K562 (cell line): ENCODE results near the gene DENND2C. TPM values are rescaled to one million over a fixed set of nuclear protein-coding genes. Genes with fewer than 3 reads are reported as not detected.

Experiments used
- CCNT2 ChIP-seq: IDR thresholded peaks from 2 replicates; pipeline ENCODE4 v1.6.1; 2011; ENCODE audit warnings: borderline replicate concordance, low read depth, mild to moderate bottlenecking, moderate library complexity, mixed read lengths, low read length; ENCODE audit not compliant: insufficient read length; ENCODE audit errors: extremely low read depth
- EHMT2 ChIP-seq: fragments of 450-650 bp; IDR thresholded peaks from 2 replicates; pipeline ENCODE4 v1.6.1; 2018; ENCODE audit warnings: antibody characterized with exemption
- HCFC1 ChIP-seq: IDR thresholded peaks from 2 replicates; pipeline ENCODE4 v1.6.1; 2012; ENCODE audit warnings: low read depth, low read length, improper control_type of control experiment
- HDAC8 ChIP-seq: fragments of 450-650 bp; IDR thresholded peaks from 2 replicates; pipeline ENCODE4 v1.6.1; 2016; ENCODE audit warnings: mild to moderate bottlenecking, missing genetic modification characterization, moderate library complexity, missing compliant biosample characterization
- KDM1A ChIP-seq, 2 experiments: fragments of 450-650 bp; IDR thresholded peaks; 2 replicates each; pipeline ENCODE4 v1.6.1; 2016; ENCODE audit warnings: mild to moderate bottlenecking in 2 of 2
- MCM2 ChIP-seq: fragments of 450-650 bp; IDR thresholded peaks from 2 replicates; pipeline ENCODE4 v1.6.1; 2017; ENCODE audit warnings: low read depth, mild to moderate bottlenecking
- ZNF707 ChIP-seq: fragments of 250-450 bp; sonication (Bioruptor Pico); conservative IDR thresholded peaks from 2 replicates; pipeline ENCODE4 v1.8.0; 2022; ENCODE audit warnings: inconsistent platforms, mild to moderate bottlenecking, moderate library complexity
- polyA plus RNA-seq, 8 experiments: library from polyadenylated mRNA; depleted of rRNA in 4 of 8; stranded (reverse) in 5 of 8; unstranded in 3 of 8; fragments of >200 nt; fragmentation: Nextera tagmentation in 2 of 8; fragmentation: Illumina TruSeq in 1 of 8; extraction: Ambion mirVana in 2 of 8; extraction: Trizol in 1 of 8; gene quantifications; 2 replicates each; pipeline versions ENCODE4 v1.2.1 to v1.2.3, GENCODE V29; 2011 to 2014; ENCODE audit warnings: inconsistent platforms in 1 of 8, missing spikeins in 1 of 8
- total RNA-seq, 7 experiments: library from RNA; depleted of rRNA in 6 of 7; stranded (reverse); fragments of >200 nt in 6 of 7; fragmentation: Illumina TruSeq in 2 of 7; extraction: Trizol in 2 of 7; gene quantifications; 2 replicates each; pipeline versions ENCODE4 v1.2.1 to v1.2.3, GENCODE V29; 2011 to 2021; ENCODE audit warnings: low replicate concordance in 1 of 7
- TF ChIP-seq, protein P1 (sequence below): fragments of 450-650 bp; IDR thresholded peaks from 2 replicates; pipeline ENCODE4 v1.6.1; 2018; ENCODE audit not compliant: partially characterized antibody
- TF ChIP-seq, protein P2 (sequence below): fragments of 250-450 bp; sonication (Bioruptor Pico); IDR thresholded peaks from 2 replicates; pipeline ENCODE4 v1.5.0; 2020; ENCODE audit warnings: mild to moderate bottlenecking
- TF ChIP-seq, protein P3 (sequence below): IDR thresholded peaks from 2 replicates; pipeline ENCODE4 v1.6.1; 2011; ENCODE audit warnings: borderline replicate concordance, low read depth, mild to moderate bottlenecking, moderate library complexity, low read length; ENCODE audit not compliant: insufficient read depth, poor library complexity, severe bottlenecking
- TF ChIP-seq, protein P4 (sequence below): sonication (generic); formaldehyde crosslinking; IDR thresholded peaks from 2 replicates; pipeline ENCODE4 v1.5.0; 2020; ENCODE audit warnings: missing genetic modification reagents

The DENND2C gene
- total and polyA plus RNA-seq, 9 of the 15 experiments (the other 6 are each of a cell fraction or from before 2014, with no cell fraction given), result 0.03 to 0.25 (median 0.14) TPM

DNA sequence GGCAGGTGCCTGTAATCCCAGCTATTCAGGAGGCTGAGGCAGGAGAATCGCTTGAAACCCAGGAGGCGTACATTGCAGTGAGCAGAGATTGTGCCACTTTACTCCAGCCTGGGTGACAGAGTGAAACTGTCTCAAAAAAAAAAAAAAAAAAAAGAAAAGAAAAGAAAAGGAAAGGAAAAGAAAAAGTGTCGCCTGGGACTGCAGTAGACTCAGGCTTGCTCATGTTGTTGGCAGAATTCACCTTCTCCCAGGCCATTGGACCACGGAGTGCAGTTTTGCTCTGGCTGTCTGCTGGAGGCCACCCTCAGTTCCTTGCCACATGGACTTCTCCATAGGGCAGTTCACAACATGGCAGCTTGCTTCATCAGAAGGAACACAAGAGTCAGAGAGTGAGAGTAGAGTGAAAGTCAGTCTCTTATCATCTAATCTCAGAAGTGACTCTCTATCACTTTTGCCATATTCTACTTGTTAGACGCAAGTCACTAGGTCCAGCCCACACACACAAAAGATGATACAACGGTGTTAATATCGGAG, 117.7 kb downstream of the DENND2C start (continued):
- TF ChIP-seq, protein P1, sequence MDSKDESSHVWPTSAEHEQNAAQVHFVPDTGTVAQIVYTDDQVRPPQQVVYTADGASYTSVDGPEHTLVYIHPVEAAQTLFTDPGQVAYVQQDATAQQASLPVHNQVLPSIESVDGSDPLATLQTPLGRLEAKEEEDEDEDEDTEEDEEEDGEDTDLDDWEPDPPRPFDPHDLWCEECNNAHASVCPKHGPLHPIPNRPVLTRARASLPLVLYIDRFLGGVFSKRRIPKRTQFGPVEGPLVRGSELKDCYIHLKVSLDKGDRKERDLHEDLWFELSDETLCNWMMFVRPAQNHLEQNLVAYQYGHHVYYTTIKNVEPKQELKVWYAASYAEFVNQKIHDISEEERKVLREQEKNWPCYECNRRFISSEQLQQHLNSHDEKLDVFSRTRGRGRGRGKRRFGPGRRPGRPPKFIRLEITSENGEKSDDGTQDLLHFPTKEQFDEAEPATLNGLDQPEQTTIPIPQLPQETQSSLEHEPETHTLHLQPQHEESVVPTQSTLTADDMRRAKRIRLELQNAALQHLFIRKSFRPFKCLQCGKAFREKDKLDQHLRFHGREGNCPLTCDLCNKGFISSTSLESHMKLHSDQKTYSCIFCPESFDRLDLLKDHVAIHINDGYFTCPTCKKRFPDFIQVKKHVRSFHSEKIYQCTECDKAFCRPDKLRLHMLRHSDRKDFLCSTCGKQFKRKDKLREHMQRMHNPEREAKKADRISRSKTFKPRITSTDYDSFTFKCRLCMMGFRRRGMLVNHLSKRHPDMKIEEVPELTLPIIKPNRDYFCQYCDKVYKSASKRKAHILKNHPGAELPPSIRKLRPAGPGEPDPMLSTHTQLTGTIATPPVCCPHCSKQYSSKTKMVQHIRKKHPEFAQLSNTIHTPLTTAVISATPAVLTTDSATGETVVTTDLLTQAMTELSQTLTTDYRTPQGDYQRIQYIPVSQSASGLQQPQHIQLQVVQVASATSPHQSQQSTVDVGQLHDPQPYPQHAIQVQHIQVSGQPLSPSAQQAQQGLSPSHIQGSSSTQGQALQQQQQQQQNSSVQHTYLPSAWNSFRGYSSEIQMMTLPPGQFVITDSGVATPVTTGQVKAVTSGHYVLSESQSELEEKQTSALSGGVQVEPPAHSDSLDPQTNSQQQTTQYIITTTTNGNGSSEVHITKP, result peak; percentile 93
- no peak for TF ChIP-seq CCNT2
- no peak for TF ChIP-seq HDAC8
- 0 out of 2 replicates have a peak, but pooled peaks have one; percentile 21 for TF ChIP-seq EHMT2
- TF ChIP-seq, protein P2, sequence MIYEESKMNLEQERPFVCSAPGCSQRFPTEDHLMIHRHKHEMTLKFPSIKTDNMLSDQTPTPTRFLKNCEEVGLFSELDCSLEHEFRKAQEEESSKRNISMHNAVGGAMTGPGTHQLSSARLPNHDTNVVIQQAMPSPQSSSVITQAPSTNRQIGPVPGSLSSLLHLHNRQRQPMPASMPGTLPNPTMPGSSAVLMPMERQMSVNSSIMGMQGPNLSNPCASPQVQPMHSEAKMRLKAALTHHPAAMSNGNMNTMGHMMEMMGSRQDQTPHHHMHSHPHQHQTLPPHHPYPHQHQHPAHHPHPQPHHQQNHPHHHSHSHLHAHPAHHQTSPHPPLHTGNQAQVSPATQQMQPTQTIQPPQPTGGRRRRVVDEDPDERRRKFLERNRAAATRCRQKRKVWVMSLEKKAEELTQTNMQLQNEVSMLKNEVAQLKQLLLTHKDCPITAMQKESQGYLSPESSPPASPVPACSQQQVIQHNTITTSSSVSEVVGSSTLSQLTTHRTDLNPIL (CRISPR knock-in tag), result no peak
- no peak for TF ChIP-seq HCFC1
- no peak for TF ChIP-seq MCM2
- TF ChIP-seq, protein P3, sequence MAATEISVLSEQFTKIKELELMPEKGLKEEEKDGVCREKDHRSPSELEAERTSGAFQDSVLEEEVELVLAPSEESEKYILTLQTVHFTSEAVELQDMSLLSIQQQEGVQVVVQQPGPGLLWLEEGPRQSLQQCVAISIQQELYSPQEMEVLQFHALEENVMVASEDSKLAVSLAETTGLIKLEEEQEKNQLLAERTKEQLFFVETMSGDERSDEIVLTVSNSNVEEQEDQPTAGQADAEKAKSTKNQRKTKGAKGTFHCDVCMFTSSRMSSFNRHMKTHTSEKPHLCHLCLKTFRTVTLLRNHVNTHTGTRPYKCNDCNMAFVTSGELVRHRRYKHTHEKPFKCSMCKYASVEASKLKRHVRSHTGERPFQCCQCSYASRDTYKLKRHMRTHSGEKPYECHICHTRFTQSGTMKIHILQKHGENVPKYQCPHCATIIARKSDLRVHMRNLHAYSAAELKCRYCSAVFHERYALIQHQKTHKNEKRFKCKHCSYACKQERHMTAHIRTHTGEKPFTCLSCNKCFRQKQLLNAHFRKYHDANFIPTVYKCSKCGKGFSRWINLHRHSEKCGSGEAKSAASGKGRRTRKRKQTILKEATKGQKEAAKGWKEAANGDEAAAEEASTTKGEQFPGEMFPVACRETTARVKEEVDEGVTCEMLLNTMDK, result no peak
- TF ChIP-seq KDM1A (IDR thresholded peaks at IDR 0.05), result no peak
- TF ChIP-seq, protein P4, sequence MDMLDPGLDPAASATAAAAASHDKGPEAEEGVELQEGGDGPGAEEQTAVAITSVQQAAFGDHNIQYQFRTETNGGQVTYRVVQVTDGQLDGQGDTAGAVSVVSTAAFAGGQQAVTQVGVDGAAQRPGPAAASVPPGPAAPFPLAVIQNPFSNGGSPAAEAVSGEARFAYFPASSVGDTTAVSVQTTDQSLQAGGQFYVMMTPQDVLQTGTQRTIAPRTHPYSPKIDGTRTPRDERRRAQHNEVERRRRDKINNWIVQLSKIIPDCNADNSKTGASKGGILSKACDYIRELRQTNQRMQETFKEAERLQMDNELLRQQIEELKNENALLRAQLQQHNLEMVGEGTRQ (CRISPR knock-in tag), result no peak
- no peak for TF ChIP-seq ZNF707 (CRISPR knock-in tag)
